C4-2B (cell line): ENCODE data around the gene S100A10.

ENCODE experiments used
- CTCF ChIP-seq: fragments of 450-650 bp; conservative IDR thresholded peaks from 2 replicates; pipeline ENCODE4 v1.5.1; 2017; ENCODE audit warnings: mild to moderate bottlenecking
- ZFX ChIP-seq: fragments of 450-650 bp; IDR thresholded peaks from 2 replicates; pipeline ENCODE4 v1.6.1; 2017

GRCh38 chr1:151936653-151937052, 57.0 kb downstream of the S100A10 start:
- no peak for TF ChIP-seq CTCF
- TF ChIP-seq ZFX, result no peak
